Testis (tissue), 2 donors: ENCODE data around the gene ZNF674.

Experiments used
- POLR2A ChIP-seq: fragments of 450-650 bp; IDR thresholded peaks from one replicate; pipeline ENCODE4 v1.6.1; 2017; ENCODE audit warnings: antibody characterized with exemption, mild to moderate bottlenecking, moderate library complexity
- TF ChIP-seq, protein P1 (sequence below), 3 experiments: fragments of 450-650 bp in 2 of 3; fragments of 200-600 bp in 1 of 3; sonication (generic) in 1 of 3; IDR thresholded peaks; one replicate each; pipeline ENCODE4 v1.5.1; 2016 to 2019; ENCODE audit warnings: antibody characterized with exemption in 3 of 3, mild to moderate bottlenecking in 2 of 3, moderate library complexity in 1 of 3

DNA sequence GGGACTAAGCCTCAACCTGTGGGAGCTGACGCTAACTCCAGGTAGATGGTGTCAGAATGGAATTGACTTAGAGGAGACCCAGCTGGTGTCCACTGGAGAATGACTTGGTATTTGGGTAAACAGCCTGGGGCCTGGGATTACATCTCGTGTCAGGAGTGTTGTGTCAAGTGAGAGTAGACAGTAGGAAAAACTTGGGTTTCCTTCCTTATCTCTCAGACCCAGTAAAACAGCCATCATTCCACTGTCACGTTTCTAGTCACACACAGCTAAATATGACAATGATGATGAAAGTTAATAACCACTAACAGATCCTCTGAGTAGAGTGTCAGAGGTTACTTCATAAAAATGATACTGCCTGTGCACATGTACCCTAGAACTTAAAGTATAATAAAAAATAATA, 13.8 kb downstream of the ZNF674 start:
- TF ChIP-seq, protein P1, sequence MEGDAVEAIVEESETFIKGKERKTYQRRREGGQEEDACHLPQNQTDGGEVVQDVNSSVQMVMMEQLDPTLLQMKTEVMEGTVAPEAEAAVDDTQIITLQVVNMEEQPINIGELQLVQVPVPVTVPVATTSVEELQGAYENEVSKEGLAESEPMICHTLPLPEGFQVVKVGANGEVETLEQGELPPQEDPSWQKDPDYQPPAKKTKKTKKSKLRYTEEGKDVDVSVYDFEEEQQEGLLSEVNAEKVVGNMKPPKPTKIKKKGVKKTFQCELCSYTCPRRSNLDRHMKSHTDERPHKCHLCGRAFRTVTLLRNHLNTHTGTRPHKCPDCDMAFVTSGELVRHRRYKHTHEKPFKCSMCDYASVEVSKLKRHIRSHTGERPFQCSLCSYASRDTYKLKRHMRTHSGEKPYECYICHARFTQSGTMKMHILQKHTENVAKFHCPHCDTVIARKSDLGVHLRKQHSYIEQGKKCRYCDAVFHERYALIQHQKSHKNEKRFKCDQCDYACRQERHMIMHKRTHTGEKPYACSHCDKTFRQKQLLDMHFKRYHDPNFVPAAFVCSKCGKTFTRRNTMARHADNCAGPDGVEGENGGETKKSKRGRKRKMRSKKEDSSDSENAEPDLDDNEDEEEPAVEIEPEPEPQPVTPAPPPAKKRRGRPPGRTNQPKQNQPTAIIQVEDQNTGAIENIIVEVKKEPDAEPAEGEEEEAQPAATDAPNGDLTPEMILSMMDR (IDR thresholded peaks at IDR 0.05) = no peak
- no peak for TF ChIP-seq POLR2A
